Hematopoietic multipotent progenitor cell treated with erythropoietin and hydrocortisone succinate and interleukin-3 and kit ligand, for 15 days (in vitro differentiated cells): ENCODE measurements around the gene TLR2.
"Not testable (repeated sequence)": the region's sequence is repeated elsewhere in the genome, so short reads cannot be mapped to it uniquely, and the experiment has no call there.

ENCODE experiments used
- DNase-seq: peaks from one replicate; pipeline ENCODE4 v3.0.0-alpha.2; 2015; ENCODE audit warnings: low spot score

The TLR2 gene

DNA sequence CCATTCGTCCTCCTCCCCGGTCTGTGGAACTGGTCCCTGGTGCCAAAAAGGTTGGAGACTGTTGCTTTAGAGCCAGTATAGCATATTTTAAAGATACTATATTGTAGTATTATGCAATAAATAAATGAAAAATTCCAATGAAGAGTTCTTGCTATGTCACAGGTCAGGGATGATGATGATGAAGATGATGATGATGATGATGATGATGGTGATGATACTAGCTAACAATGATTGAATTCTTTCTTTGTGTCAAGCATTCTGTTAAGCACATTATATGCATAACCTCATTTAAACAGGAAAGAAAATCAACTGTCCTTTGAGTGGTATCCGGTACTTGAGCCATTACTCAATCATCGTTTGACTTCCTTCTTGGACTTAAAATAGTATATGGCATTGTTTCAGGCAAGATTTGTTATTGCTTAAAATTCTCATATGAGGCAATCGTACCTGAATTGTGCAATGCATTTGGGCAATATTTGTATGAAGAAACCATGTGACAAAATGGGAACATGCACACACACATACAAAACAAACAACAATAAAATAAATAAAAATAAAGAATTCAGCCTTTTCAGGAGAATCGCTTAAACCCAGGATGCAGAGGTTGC is 22.8 kb upstream of the TLR2 start:
- DNase-seq: no peak

DNA sequence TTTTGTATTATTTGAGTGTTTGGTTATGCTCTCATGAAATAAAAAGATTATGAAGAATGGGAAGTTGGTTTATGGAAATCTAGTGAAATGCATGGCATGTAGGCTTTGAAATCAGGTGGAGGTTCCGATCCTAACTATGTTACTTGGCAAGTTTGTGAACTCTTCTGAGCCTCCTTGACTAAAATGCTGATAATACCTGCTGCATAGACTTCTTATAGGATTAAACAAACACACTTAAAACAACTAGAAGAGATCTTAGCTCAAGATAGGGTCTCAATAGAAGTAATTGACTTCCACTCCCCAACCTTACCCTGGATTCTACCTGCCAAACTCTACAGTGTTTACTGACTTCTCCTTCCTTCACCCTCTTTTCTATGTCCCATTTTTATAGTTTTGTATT is 22.2 kb upstream of the TLR2 start:
- DNase-seq: no peak

DNA sequence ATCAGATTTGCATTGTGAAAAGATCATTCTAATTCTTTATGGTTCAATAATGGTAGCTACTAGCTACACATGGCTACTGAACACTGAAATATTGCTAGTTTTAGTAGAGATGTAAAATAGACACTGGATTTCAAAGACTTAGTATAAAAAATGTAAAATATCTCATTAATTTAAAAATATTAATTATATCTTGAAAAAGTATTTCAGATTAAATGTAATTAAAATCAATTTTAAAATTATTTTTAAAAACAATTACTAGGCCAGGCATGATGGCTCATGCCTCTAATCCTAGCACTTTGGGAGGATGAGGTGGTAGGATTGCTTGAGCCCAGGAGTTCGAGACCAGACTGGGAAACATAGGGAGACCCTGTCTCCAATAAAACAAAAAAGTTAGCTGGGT is 20.4 kb upstream of the TLR2 start:
- no peak for DNase-seq

DNA sequence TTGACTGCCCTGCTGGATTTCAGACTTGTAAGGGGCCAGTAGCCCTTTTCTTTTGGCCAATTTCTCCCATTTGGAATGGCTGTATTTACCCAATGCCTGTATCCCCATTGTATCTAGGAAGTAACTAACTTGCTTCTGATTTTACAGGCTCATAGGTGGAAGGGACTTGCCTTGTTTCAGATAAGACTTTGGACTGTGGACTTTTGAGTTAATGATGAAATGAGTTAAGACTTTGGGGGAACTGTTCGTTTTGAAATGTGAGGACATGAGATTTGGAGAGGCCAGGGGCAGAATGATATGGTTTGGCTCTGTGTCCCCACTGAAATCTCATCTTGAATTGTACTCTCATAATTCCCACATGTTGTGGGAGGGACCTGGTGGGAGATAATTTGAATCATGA is 17.6 kb upstream of the TLR2 start:
- not testable (repeated sequence) for DNase-seq

DNA sequence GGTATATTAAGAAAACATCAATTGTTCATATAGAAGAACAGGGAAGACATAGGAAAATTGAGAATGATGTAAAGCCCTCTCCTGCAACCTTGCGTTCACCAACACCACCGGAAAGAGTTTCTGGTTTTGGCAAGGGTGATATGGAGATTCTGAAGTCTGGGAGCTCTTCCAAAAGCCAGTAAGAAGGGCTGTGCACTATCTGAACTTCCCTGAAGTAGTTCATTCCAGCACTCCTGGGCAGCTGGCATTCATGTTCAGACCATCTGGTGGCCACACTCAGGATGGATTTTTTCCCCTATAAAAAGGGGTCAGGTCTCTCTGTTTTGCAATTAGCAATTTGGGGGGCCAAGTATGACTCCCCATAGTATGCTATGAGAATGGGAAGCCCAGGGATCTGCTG is 15.4 kb upstream of the TLR2 start:
- DNase-seq: no peak

DNA sequence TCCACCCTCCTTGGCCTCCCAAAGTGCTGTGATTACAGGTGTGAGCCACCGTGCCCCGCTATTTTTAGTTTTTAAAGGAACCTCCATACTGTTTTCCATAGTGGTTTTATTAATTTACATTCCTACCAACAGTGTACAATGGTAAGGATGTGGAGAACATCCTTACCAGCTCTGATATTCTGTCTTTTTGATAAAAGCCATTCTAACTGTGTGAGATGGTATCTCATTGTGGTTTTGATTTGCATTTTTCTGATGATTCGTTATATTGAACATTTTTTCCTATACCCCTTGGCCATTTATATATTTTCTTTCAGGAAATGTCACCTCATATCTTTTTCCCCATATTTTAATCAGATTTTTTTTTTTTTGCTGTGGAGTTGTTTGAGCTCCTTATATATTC is 14.2 kb upstream of the TLR2 start:
- DNase-seq: no peak

DNA sequence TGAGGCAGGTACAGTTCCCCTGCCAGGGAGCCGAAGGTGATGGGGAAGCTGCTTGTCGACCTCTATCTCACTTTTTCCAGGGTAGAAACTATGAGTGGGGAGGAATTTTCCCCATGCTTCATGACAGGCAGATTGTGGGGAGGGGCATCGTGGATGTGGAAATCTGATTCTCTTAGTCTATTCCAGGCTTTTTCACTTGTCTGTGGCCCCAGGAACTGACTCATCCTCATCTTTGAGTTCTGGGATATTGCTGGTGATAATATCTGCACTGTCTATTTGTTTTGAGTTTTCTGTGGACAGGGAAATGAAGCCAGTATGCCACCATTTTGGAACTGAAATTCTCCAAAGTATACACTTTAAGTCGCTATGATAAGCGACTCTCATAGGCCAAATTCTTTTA is 7.6 kb upstream of the TLR2 start:
- DNase-seq: no peak

DNA sequence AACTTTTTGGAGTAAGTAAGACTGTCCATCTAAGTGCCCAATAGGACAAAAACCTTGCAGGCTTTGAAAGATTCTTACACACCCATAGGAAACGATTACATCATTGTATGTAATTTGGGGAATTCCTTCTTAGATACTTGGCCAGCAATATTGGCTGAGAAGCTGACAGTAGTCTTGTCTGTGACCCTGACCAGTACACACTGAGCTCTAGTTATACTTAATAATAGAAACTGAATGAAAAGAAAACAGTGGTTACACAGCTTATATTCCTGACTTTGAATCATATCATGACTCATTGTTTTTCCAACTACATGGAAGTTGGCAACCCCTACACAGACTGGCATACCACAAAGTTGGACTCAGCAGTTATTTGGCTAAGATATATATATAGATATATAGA is 7.1 kb upstream of the TLR2 start:
- DNase-seq: no peak

DNA sequence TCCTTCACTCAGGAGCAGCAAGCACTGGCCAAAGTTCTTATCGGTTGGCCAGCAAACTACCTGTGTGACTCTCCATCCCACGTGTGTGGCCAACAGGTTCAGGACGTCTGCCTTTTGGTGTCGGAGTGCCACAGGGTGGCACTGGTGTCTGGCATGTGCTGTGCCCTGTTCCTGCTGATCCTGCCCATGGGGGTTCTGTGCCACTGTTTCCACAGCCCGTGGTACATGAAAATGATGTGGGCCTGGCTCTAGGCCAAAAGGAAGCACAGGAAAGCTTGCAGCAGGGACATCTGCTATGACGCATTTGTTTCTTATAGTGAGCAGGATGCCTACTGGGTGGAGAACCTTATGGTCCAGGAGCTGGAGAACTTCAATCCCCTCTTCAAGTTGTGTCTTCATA is 4.6 kb upstream of the TLR2 start:
- no peak for DNase-seq

DNA sequence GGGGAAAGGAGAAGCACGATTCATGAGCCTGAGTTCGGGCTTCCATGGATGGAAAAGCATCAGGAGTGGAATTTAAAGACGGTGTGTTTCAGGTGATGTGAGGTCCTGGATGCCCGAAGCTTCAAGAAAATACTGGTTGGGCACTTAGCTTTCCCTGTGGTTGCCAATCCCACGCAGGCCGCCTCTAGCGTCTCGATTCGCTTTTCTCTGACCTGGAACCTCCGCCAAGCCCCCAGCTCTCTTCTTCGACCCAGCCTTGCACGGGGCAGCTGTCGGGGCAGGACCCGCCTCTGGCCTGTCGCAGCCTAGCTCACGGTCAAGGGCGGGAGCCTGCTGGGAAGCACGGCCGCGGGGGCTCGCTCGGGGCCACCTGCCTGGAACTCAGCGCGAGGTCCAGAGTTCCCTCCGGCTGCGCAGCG is 308 bp upstream of the TLR2 start:
- no peak for DNase-seq

DNA sequence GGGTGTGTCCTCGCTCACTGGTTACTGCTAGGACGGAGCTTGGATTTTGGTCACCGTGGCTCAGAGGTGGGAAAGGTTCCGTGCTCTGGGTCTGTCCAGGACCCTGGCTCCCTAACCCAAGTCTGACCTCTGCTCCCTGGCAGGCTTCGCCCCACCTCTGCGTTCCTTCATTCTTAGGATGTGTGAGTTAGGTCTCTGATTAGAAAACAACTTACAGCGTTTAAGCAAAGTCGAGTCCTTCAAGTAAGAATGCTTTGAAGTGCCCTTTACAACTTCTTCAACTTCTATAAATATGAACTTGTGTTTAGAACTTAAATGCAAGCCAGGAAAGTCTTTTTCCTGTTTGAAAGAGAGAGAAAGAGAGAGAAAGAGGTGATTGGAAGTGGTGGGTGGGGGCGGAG is 891 bp downstream of the TLR2 start:
- no peak for DNase-seq

DNA sequence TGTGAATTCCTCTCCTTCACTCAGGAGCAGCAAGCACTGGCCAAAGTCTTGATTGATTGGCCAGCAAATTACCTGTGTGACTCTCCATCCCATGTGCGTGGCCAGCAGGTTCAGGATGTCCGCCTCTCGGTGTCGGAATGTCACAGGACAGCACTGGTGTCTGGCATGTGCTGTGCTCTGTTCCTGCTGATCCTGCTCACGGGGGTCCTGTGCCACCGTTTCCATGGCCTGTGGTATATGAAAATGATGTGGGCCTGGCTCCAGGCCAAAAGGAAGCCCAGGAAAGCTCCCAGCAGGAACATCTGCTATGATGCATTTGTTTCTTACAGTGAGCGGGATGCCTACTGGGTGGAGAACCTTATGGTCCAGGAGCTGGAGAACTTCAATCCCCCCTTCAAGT is 20.4 kb downstream of the TLR2 start:
- no peak for DNase-seq

DNA sequence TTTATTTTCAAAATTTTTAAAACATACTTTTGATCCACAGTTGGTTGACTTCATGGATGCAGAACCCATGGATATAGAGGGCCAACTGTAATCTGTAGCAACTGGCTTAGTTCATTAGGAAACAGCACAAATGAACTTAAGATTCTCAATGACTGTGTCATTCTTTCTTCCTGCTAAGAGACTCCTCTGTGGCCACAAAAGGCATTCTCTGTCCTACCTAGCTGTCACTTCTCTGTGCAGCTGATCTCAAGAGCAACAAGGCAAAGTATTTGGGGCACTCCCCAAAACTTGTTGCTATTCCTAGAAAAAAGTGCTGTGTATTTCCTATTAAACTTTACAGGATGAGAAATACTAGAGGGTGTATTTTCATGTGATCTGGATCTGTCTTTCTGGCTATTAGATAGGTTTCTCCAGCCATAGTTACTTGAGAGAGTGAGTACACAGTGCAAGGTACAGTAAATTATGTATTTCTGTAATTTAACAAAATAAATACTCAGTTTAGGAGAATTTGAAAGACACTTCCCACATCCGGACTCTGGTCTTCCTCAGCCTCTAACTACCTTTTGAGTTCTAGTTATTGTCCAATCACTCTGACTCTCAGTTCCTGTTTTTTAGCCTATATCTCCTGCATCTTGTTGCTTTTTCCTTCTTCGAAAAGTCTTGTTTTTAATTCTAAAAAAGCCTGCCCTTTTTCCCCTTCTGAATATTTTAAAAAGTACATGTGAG is 21.8 kb downstream of the TLR2 start:
- no peak for DNase-seq

DNA sequence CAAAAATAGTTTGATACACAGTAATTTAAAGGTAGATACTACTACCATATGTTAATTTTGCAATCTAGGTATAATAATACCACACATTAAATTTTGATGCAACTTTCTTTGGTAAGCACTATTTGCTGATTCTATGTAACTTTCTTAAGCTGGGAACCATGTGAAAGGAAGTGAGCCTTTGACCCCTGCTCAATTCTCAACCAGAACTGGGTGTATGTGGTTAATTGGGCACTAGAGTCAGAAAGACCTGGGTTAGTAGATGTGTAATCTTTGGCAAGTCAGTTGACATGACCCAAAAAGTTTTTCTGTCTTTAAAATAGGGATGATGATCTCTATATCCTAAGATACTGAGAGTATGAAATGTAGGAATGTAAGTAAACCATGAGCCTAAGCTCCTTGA is 22.4 kb downstream of the TLR2 start:
- no peak for DNase-seq

DNA sequence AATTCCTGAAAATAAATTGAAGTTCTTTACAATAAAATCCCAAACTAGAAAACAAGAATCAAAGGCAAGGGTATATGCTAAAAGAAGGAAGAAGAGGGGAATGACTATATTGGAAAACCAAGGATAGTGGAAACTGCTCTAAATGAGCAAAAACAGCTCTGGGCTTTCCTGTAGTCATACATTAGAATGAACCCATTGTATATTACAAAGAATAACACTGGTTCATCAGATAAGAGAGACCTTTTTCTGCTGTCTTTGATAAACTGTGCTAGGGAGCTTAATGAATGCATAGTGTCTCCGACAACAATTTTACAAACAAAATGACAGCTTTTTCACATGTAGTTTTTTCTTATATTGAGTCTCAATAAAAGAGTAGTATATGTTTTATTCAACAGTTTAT is 26.6 kb downstream of the TLR2 start:
- no peak for DNase-seq

DNA sequence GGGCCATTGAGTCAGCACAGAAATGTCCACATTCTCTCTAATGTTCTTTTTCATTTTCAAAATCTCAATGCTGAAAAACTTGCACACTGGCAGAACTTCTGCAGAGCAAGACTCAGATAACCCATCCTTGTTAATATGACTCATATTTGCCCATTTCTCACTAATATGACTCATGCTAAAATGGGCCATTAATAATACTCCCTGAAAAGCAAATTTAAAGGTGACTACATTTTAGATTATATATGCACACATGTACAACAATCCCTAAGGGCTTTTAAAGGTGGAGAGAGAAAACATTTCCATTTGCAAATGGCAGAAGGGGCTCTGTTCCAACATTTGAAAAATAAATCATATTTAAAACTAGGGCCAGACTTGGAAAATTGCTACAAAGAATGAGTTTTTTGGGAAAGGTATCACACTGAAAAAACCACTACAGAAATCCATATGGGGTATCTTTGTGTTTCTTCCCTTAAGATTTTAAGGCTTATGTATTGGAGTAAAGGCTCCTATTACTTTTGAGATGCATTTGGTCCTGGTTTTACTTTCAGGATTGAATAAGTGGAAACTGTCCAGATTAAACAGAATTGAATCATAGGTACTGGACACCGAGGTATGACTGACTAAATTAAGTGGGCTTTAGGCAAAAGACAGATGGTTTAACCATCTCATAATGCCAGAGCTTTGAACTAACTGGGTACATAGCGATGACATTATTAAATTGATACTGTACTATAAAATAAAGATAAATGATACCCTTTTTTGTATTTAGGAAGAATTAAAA is 30.0 kb downstream of the TLR2 start:
- no peak for DNase-seq

DNA sequence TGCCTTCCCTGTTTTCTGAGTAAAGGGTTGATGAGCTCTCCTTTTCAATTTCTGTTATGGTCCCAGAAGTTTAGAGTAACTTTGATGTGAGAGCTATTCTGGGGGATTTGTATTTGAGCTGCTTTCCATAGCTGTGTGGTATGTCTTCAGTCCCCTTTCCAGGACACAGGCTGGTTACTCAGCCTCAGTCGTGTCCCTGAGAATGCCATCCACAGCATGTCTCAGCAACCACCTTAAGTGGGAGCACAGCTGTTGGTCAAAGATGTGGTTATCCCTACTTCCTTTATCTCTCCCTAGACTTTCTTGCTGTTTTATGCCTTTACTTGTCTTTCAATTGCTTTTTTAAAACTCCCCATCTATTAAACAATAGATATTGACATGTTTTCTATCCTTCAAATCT is 38.0 kb downstream of the TLR2 start:
- no peak for DNase-seq

DNA sequence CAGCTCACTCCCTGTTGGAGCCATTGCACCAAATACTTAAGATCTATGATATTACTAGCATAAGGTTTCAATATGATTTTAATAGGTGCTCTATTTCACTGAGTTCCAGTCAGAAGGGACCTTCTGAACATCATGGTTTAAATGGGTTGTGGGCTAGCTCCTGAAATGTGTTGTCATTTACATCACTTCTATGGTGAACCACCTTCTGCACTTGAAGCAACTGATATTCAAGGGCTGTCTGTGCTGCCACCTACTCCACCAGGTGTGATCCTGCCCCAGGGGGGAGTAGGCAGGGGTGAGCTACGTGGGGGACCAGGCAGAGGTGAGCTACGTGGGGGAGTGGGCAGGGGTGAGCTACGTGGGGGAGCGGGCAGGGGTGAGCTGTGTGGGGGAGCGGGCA is 40.5 kb downstream of the TLR2 start:
- DNase-seq: no peak

DNA sequence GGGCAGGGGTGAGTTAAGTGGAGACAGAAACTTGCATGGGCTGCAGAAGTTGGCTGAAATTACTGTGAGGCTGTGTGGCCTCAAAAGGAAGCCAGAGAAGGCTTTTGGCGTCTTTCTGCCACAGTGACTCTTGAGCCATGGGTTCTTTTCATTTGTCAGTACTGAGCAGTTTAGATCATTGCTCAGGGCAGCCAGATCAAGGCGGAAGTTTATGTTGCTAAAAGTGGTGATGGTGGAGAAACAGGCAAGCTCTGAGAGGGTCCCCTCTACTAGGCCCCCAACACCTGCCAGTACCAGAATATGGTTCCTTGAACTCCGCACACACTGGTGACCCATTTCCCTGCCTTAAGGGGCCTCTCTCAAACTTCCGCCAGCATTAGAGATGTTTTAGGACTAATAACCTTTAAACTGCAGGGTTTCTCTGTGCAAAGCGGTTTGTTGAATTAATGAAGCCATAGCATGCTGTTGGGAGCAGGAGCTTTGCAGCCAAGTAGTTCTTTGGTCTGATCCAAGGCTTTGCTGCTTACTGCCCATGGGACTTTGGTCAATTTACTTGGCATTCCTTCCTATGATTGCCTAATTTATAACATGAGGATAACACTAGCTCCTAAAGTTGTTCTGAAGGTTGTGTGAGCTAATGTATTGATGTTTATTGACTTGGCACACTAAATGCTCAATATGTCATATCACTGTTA is 41.2 kb downstream of the TLR2 start:
- DNase-seq: no peak

DNA sequence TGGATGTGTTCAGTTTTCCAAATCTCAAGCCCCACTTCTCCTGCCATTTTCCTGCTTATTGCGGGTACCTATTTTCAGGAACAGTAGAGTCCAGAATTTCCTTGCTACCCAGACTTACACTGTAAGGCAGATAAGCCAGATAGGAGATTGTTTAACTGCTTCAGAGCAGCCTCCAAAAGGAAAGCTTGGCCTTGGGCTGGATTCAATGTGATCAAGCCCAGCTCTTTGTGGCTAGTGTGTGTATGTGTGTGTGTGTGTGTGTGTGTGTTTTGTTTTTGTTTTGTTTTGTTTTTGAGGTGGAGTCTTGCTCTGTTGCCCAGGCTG is 41.7 kb downstream of the TLR2 start:
- DNase-seq: no peak

DNA sequence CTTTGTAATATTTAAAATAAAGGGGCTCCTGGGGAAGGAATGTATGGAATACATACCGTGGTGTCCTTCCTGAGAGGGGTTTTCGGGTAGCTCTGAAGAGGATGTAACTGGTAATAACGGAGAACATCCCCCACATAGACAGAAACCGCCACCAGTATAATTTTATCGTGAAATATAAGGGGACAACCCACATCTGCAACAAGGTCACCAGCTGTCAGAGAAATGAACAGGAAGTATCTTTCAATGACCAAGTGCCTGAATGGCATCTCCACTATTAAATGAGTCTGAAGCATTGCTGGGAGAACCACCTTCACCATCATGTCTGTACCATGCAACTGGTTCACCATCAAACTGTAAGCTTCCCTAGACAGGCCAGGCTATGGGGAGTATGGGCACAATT is 44.1 kb downstream of the TLR2 start:
- DNase-seq: no peak

DNA sequence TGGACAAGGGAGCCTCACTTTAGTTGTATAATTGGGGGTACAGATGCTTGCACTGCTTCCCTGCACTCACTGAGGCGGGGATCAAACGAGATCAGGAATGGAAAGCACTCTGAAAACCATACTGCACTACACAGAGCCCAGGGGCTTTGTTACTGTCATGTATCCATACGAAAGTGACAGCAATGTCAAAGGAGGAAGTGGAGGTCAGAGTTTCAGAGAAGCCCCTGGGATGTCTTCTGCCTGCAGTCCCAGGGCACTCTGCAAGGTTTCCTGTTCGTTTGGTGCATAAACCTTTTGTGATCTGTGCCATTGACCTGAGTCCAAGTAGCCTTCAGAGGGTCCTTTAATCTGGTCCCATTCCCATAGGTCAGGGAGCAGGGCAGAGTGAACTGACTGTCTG is 44.6 kb downstream of the TLR2 start:
- DNase-seq: no peak

DNA sequence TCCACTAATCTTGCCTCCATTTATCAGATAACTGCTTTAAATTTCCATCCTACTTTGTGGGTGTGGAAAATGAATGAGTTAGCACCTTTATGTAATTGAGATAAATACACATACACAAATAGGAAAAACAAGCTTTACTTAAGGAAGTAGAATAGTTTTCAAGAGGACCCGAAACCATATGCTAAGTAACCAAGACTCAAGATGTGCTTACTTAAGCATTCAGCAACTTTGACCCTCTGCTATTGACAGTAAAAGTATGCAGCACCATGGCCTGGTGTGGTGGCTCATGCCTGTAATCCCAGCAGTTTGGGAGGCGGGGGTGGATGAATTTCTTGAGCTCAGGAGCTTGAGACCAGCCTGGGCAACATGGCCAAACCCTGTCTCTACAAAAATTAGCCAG is 45.8 kb downstream of the TLR2 start:
- no peak for DNase-seq
